HG03025 (cell line): ENCODE measurements around the gene MUS81.
A peak's percentile ranks its signal among the peaks of the same experiment; 100 is the strongest.
"Not testable (repeated sequence)": the region's sequence is repeated elsewhere in the genome, so short reads cannot be mapped to it uniquely, and the experiment has no call there.

Experiments used
- ATAC-seq: cut with Tn5 transposase; IDR thresholded peaks from one replicate; pipeline ENCODE4 v1.9.1; 2021; ENCODE audit warnings: mild to moderate bottlenecking, moderate library complexity; ENCODE audit not compliant: unreplicated experiment, low FRiP score

The MUS81 gene

DNA sequence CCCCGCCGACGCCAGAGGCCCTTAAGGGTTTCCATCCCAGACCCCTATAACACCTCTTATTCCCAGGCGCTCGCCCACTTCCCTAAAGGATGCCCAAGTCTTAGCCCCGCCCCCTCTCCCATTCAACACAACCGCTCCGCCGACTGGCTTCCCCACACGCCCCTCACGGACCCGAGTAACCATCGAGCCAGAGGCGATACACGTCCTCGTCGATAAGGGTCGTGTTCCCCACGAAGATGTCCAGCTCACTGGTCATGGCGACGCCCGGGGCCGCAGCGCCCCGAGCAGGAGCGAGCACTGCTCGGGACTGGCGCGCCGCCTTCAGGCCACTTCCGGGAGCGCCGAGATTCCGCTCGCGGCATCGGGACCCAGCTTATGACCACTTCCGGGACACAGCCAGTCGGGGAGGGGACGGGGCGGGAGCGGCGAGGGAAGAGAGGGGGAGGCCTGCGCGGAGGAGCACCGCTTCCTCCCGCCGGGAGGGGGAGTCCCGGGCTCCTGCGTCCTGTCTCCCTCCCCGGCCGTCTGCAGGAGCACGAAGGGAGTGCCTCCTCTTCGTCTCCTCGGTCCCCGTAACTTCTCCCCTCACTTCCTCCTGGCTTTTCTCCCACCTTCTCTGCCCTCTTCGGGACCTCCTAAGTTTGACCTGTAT is 28.1 kb downstream of the MUS81 start, which contains the start of gene FIBP:
FIBP (minus strand) TSS at position 309 of the 652 bp plus-strand sequence; CDS start at position 256, 53 bp downstream.
- ATAC-seq, result peak; percentile 50

DNA sequence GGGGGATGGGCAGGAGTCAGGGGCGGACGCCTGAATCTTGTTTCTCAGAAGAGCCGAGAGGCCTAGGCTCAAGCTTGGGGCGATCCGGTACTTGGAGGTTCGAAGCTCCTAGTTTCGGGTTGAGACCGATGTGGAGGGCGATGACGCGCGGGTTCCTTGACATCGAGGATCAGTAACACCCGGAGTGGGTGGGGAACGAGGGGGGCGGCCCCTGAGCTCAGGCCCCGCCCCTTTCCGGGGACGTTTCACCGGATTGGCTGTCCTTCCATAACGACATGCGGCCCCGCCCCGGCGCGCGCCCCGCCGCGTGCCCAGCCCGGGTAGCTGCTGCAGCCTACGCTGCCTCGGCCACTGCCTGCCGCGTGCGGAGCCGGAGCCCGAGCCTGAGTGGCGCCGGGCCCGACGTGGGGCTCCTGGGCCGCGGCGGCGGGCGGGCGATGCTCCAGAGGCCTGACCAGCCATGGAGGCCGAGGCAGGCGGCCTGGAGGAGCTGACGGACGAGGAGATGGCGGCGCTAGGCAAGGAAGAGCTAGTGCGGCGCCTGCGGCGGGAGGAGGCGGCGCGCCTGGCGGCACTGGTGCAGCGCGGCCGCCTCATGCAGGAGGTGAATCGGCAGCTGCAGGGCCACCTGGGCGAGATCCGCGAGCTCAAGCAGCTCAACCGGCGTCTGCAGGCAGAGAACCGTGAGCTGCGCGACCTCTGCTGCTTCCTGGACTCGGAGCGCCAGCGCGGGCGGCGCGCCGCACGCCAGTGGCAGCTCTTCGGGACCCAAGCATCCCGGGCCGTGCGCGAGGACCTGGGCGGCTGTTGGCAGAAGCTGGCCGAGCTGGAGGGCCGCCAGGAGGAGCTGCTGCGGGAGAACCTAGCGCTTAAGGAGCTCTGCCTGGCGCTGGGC is 30.3 kb downstream of the MUS81 start, which contains the start of gene CCDC85B:
CCDC85B (plus strand) TSS at position 350 of the 895 bp plus-strand sequence; CDS start at position 461, 111 bp downstream.
- peak; percentile 40 for ATAC-seq

DNA sequence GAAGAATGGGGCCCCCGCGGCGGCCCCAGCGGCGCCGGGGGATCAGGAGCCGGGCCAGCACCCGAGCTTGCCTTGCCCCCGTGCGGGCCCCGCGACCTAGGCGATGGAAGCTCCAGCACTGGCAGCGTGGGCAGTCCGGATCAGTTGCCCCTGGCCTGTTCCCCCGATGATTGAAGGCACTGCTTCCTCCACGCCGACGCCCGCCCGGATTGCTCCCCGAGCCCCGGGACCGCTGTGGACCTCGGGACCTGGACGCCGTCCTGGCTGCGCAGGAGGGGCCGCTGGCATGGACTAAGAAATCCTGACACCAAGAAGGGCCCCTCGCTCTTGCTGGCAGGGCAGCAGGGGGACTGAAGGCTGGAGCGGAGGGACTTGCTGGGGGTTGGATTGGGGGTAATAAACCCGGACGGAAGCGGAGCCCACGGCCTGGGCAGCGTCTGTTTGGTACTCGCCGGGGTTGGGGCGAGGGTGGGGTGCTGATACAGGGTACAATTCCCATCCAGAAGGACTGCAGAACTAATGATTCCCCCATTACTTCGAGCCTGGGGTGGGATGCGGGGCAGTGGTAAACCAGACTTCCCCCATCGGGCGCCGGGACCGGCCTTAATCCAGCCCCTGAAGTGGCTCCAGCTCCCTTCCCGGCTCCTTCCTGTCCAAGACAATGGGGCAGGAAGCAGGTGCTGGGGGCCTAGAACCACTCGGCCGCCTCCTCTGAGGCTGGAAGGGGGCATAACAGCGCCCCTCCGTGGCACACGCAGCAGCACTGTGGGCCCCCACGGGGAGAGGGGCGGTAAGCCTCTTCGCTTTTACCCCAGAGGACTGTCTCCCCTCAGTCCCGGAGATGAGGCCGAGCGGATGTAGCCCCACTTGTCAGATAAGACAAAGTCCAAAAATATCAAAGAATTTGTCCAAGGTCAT is 31.2 kb downstream of the MUS81 start:
- no peak for ATAC-seq

DNA sequence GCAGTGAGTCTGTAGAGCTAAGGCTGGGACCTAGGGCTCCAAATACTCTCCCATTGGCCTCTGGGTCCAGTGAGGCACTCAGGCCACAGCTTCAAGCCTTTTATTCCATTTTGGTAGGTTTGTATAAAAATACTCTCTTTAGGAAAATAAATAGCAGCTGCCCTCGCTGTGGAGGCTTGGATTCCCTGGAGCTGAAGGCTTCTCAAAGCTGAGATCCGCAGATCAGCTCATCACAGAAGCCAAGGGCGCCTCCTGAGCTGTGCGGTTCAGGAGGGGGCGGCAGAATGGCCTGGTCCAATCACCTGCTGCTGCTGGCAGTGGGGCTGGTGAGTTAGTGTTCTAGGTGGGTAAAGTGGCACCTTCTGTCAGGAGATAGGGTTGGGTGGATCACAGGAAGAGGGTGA is 31.9 kb downstream of the MUS81 start:
- not testable (repeated sequence) for ATAC-seq

DNA sequence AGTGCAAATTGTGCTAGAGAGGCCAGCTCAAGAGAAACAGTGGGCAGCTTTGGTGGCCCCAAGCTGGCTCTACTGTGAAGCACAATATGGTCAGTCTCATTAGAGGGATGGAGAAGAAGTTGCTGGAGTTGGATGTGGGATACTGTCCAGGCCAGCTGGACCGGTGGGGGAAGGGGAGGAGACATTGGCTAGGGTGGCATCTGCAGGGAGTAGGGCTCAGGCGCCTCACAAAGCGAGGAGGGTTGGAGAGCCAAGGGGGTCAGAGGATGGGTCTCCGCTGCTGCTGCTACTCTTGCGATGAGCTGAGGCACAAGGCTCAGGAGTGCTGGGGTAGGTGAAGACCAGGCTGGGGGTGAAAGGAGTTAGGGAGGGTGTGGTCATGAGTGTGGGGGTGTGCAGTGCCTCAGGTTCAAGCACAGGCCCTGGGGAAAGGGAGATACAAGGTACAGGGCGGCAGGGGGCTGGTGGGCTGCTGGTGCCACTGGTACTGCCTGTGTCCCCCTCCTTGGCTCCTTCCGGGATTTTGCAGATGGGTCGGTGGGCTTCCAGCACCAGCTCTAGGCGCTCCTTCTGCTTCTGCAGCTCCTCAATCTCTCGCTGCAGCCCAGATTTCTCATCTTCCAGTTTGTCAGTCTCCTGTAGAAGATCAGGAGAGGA is 32.6 kb downstream of the MUS81 start:
- no peak for ATAC-seq

DNA sequence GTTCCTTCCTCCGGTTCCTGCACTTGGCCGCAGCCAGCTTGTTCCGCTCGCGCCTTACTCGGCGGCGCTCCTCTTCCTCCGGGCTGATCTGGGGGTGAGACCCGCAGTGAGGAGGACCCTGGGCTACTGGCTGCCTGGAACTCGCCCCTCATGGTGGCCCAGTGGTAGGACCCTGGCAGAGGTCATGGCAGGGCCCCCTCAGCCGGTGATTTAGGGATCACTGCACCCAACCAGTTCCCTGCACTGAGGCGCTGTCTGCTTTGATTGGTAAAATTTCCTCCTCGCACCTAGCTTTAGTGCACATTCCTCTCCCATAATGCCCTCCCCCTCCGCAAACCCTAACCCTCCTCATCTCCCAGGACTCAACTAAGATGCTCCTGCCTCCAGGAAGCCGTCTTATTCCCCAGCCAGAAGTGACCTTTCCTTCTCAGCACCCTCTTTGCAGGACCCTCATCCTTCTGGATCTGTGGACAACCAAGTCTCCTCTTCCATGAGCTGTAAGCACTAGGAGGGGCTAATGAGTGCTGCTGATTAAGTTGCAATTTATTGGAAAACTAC is 33.9 kb downstream of the MUS81 start:
- ATAC-seq, result no peak

DNA sequence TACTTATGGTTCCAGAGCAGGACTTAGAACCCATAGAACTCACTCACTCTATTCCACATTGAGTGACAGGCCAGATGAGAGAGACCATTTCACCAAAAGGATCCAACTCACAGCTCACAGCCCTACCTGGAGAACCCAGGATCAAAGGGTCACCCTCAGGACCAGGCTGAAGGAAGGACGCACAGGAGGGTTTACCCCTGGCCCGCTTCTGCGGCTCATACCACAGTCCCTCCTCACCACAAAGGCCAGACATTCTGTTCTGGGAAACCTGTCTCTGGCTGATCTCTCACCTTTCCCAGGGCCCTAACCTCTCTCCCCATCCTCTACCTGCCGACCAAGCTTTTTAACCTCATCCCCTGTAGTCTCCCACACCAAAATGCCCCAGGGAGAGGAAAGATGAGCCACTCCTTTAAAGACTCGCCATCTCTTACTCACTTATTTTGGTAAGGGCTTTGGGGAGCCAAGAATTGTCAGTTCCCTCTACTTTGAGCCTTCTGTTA is 35.3 kb downstream of the MUS81 start:
- ATAC-seq, result no peak

DNA sequence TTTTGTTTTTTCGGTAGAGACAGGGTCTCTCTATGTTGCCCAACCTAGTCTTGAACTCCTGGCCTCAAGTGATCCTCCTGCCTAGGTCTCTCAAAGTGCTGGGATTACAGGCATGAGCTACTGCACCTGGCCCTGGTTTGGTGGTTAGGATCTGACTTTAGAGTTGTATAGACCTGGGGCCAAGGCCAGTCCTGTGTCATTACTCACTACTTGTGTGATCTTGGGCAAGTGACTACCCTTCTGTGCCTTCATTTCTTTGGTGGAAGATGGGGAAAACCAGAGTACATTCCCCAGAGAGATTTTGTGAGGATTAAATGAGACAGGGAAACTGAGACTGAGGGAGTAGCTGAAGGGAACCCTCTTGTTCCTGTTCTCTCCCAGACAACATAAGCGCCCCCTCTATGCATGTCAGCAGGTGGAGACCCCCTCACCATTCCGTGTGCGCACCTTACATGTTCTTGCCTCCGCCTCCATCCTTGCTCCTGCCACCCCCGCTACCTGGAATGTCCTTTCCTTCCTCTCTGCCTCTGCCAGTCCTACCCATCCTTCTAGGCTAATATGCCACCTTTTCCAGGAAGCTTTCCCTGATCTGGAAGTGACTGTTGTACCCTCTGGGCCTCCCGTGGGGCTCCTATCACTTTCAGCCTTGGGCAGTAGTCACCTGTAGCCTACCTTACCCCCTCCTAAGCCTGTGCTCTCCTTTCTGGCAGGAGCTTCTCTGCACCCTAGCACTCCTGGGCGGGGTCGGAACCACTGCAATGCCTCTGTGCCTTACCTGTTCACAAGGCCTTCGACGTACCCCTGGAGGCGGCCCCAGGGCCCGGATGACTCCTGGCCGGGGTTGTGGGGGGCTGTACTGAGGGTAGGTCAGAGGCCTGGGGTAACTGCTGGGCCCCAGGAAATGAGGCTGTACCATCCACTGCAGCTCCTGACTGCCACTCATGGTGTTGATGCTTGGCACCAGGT is 36.1 kb downstream of the MUS81 start:
- no peak for ATAC-seq

DNA sequence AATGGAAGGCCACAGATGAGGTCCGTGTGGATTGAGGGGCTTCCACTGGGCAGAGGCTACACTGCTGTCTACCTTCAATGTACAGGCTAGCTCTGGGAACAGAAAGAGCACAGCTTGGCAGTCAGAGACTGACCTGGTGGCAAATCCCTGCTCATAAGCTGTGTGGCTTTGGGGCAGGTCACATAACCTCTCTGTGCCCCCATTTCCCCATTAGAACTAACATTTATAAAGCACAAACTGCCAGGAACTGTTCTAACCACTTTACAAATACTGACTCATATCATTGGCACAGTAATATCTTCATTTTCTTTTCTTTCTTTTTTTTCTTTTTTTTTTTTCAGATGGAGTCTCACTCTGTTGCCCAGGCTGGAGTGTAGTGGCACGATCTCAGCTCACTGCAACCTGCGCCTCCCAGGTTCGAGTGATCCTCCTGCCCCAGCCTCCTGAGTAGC is 36.8 kb downstream of the MUS81 start:
- ATAC-seq, result no peak

DNA sequence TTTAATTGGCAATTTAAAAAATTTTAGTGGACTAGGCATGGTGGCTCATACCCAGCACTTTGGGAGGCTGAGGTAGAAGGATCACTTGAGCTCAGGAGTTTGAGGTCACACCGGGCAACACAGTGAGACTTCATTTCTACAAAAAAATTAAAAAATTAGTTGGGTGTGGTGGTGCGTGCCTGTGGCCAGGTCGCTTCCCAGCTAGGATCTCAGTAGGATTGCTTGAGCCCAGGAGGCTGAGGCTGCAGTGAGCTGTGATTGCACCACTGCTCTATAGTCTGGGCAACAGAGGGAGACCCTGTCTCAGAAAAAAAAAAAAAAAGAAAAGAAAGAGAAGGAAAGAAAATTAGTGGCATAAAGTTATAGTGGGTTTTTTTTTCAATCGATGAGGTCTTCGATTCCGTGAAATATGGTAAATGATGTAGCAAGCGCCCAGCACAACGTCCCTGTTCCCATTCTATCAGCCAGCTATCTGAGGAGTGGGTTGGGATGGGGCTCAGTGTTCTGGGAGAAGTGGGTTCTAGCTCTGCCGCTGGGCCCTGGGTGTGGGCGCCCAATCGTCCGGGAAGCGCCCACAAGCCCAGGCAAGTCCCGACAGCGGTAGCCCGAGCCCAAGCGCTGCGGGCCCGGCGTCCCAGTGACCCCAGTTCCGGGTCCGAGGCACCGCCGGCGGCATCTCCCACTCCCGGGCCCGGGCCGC is 38.6 kb downstream of the MUS81 start:
- ATAC-seq, result no peak

DNA sequence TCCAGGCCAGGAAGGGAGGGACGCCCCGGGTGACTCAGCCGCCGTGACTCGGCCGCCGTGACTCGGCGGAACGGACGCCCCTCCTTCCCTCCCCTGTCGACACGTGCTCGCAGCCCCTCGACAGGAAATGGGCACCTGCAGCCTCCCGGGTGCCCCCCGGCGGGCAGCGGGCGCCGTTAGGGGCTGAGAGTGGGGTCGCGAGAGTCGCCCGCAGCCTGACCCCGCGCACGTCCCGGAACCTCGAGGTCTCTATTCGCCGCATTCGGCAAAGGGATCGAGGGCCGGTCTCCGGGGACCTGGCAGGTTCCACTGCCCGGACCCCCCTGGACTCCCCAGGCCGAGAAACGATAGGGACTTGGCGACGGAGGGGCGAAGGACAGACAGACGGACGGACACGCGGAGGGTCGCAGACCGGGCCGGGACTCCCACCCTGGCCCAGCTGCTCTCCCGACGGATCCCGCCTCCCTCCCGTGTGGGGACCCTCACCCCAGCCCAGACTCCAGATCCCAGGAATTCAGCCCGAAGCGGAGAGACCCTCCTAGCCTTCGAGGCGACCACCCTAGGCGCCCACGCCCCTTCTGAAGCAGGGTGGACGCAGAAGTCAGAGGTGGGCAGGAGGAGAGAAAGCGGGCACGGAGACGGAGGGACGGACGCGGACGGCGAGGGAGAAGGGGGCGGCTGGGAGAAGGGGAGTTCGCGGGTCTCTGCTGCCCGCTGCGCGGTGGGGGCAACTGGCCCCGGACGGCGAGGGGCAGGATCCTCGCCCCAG is 39.3 kb downstream of the MUS81 start:
- no peak for ATAC-seq

DNA sequence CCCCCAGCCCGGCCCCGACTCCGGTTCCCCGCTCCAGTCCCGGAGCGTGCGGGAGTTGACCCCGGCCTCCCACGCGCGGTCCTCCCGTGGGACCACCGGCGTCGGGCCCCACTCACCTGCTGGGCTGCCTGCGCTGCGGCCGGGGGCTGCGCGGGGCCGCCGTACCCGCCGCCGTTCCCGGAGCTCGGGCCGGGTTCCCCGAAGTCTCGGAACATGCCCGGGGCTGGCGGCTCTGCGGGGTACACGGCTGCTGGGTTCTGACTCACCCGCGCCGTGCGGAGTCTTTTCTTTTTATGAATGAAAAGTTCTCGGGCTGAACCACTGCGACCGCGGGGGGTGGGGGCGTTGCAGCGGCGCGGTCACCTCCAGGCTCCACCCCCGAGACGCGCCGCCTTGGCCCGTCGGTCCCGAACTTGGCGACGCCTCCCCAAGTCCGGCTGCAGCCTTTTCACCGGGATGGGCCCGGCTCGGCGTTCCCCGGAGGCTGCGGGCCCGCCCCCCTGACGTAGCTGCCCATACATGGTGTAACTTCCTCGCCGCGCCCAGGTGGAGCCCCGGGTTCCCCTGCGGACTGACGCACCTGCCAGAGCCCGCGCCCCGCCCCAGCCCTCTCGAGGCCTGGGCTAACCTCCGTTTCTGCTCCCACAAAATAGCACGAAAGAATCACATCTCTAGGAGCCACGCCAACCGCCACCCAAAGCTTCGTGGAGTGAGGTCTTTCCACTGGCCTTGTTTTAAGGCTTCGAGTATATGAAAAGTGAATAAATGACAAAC is 40.1 kb downstream of the MUS81 start, which contains the start of gene FOSL1:
FOSL1 (minus strand) TSS at position 264 of the 774 bp plus-strand sequence; CDS start at position 215, 49 bp downstream.
- ATAC-seq, result peak; percentile 45

DNA sequence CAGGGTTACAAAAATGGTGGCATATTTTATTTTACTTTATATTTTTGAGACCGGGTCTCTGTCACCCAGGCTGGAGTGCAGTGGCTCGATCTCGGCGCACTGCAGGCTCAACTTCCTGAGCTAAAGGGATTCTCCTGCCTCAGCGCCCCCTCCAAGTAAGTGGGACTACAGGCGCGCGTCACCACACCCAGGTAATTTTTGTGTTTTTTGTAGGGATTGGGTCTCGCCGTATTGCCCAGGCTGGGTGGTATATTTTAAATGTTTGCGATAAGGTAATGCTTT is 40.6 kb downstream of the MUS81 start:
- ATAC-seq, result no peak

DNA sequence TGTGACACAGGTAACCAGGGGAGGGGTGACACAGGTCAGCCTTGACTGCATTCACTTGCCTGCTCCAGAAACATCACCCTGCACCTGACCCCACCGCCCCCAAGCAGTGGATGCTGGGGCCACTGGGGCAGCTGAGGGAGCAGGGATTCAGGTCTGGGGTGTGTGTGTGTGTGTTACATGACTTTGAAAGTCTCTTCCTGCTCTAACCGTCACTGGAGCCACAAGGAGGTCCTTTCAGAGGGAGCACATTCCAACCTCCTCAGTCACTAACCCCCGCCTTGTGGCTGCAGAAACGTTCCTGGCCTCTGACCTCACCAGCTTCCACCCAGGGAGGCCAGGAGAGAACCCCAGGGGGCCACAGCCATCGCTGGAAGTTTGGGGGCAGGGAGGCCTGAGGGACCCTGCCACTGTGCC is 42.8 kb downstream of the MUS81 start:
- ATAC-seq, result no peak

DNA sequence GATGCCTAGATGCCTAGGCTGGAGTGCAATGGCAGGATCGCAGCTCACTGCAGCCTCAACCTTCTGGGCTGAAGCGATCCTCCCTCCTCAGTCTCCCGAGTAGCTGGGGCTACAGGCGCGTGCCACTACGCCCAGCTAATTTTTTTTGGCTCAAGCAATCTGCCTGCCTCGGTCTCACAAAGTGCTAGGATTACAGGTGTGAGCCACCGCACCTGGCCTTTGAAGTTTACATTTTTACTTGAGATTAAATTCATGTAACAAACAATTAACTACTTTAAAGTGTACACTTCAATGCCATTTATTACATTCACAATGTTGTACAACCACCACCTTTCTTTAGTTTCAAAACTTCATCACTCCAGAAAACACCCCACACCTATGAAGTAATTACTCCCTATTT is 43.5 kb downstream of the MUS81 start:
- ATAC-seq, result no peak

DNA sequence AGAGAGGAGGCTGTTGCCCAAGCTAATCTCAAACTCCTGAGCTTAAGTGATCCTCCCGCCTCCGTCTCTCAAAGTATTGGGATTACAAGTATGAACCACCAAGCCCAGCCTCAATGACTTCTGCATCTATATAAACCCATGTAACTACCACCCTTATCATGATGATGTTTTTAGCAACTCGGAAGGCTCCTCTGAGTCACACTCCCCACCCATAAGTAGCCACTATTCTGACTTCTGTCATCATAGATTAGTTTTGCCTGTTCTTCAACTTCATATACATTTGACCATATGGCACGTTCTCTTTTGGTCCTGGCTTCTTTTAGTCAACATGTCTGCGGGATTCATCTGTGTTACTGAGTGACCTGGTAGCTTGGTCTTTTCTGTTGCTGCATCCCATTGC is 46.4 kb downstream of the MUS81 start:
- ATAC-seq, result no peak
